Panc1 (cell line): ENCODE measurements around the gene AFF4.

Experiments used
- POLR2AphosphoS5 ChIP-seq: IDR thresholded peaks from 2 replicates; pipeline ENCODE4 v1.6.1; 2012; ENCODE audit warnings: mild to moderate bottlenecking, low read depth, low read length, moderate library complexity
- TF ChIP-seq, protein P1 (sequence below): fragments of 450-650 bp; IDR thresholded peaks from 2 replicates; pipeline ENCODE4 v1.5.1; 2017; ENCODE audit warnings: mild to moderate bottlenecking

DNA sequence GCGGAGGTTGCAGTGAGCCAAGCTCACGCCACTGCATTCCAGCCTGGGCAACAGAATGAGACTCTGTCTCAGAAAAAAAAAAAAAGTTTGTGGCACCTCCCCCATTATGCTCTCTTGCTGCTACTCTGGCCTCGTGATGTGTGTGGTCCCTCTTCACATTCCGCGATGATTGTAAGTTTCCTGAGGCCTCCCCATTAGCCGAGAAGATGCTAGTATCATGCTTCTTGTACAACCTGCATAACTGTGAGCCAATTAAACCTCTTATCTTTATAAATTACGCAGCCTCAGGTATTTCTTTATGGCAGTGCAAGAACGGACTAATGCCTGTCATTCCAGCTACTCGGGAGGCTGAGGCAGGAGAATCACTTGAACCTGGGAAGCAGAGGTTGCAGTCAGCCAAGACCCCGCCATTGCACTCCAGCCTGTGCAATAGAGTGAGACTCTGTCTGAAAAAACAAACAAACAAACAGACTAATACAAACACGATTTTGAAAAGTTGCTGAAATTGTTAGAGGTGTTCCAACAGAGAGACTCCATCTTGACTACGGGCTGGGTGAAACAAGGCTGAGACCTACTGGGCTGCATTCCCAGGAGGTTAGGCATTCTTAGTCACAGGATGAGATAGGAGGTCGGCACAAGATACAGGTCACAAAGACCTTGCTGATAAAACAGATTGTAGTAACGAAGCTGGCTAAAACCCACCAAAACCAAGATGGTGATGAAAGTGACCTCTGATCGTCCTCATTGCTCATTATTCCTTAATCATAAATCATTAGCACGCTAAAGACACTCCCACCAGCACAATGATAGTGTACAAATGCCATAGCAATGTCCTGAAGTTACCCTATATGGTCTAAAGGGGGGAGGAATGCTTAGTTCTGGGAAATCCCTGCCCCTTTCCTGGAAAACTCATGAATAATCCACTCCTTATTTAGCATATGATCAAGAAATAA is 8.3 kb upstream of the AFF4 start:
- TF ChIP-seq, protein P1, sequence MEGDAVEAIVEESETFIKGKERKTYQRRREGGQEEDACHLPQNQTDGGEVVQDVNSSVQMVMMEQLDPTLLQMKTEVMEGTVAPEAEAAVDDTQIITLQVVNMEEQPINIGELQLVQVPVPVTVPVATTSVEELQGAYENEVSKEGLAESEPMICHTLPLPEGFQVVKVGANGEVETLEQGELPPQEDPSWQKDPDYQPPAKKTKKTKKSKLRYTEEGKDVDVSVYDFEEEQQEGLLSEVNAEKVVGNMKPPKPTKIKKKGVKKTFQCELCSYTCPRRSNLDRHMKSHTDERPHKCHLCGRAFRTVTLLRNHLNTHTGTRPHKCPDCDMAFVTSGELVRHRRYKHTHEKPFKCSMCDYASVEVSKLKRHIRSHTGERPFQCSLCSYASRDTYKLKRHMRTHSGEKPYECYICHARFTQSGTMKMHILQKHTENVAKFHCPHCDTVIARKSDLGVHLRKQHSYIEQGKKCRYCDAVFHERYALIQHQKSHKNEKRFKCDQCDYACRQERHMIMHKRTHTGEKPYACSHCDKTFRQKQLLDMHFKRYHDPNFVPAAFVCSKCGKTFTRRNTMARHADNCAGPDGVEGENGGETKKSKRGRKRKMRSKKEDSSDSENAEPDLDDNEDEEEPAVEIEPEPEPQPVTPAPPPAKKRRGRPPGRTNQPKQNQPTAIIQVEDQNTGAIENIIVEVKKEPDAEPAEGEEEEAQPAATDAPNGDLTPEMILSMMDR, result no peak
- no peak for TF ChIP-seq POLR2AphosphoS5
